Hepatocyte (in vitro differentiated cells): ENCODE results near the gene CNOT6.

Experiments used
- EZH2 ChIP-seq: fragments of 200-600 bp; sonication (generic); IDR thresholded peaks from 2 replicates; pipeline ENCODE4 v1.6.1; 2016; ENCODE audit warnings: antibody characterized with exemption, mild to moderate bottlenecking, borderline replicate concordance
- EZH2phosphoT487 ChIP-seq: fragments of 200-600 bp; sonication (generic); IDR thresholded peaks from one replicate; pipeline ENCODE4 v1.6.1; 2018; ENCODE audit warnings: antibody characterized with exemption, mild to moderate bottlenecking, low read depth, moderate library complexity; ENCODE audit not compliant: unreplicated experiment, severe bottlenecking
- TF ChIP-seq, protein P1 (sequence below): fragments of 200-600 bp; sonication (generic); IDR thresholded peaks from 2 replicates; pipeline ENCODE4 v1.5.1; 2016; ENCODE audit warnings: antibody characterized with exemption, mild to moderate bottlenecking; ENCODE audit not compliant: poor library complexity

DNA sequence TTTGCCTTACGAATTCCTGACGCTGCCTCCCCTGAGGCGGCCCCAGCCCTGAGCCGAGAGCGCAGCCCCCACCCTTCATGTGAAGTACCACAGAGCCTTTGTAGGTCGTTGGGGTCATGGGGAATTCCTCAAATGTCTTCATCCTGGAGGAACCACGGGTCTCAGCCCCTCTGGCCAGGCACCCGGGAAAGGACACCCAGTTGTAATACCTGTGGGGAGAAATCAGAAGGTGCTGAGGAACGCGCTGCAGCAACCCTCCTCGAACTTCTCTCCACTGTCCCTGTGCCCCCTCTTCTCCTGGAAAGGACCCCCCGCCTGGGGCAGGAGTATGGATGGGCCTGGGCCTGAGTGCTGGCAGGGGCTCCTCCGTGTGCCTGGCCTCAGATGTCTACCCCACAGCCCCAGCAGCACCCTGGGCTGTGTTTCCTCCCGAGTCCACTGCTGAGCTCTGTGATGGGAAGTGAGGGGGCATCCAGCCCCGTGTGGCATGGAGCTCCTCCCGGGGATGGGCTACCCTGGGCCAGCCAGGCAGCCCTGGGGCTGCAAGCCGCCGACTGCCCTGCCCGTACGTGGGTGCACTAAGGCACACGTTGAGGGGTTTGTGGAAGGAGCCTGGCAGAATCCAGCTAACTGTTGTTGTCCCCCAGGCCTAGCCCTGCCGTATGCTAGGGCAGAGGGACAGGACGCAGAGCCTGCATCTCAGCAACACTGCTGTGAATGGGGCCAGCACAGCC, 115.8 kb downstream of the CNOT6 start:
- TF ChIP-seq, protein P1, sequence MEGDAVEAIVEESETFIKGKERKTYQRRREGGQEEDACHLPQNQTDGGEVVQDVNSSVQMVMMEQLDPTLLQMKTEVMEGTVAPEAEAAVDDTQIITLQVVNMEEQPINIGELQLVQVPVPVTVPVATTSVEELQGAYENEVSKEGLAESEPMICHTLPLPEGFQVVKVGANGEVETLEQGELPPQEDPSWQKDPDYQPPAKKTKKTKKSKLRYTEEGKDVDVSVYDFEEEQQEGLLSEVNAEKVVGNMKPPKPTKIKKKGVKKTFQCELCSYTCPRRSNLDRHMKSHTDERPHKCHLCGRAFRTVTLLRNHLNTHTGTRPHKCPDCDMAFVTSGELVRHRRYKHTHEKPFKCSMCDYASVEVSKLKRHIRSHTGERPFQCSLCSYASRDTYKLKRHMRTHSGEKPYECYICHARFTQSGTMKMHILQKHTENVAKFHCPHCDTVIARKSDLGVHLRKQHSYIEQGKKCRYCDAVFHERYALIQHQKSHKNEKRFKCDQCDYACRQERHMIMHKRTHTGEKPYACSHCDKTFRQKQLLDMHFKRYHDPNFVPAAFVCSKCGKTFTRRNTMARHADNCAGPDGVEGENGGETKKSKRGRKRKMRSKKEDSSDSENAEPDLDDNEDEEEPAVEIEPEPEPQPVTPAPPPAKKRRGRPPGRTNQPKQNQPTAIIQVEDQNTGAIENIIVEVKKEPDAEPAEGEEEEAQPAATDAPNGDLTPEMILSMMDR, result no peak
- no peak for TF ChIP-seq EZH2
- no peak for TF ChIP-seq EZH2phosphoT487
